H1 (cell line): ENCODE results near the gene MMP17. TPM values are rescaled to one million over a fixed set of nuclear protein-coding genes. Genes with fewer than 3 reads are reported as not detected.

Experiments
- SP1 ChIP-seq: IDR thresholded peaks from 2 replicates; pipeline ENCODE4 v1.6.1; 2011; ENCODE audit warnings: low read depth, low read length
- TEAD4 ChIP-seq: IDR thresholded peaks from 2 replicates; pipeline ENCODE4 v1.6.1; 2012; ENCODE audit warnings: low read depth, low read length, inconsistent platforms, mixed read lengths
- polyA plus RNA-seq, 7 experiments: library from polyadenylated mRNA; depleted of rRNA in 3 of 7; stranded (reverse) in 5 of 7; unstranded in 2 of 7; fragments of >200 nt in 5 of 7; fragments of 200-250 nt in 2 of 7; gene quantifications; 1 replicate in 5 of 7; 2 replicates in 1 of 7; 4 replicates in 1 of 7; pipeline versions ENCODE4 v1.2.1 to v1.2.3, GENCODE V29; 2011 to 2013; ENCODE audit warnings: missing spikeins in 2 of 7, mixed read lengths in 2 of 7
- total RNA-seq: library from RNA; stranded (reverse); fragmentation: NEBNext Ultra II Directional; extraction: Animal tissue kit (Norgen Biotek cat#: 25700); gene quantifications from 2 replicates; pipeline ENCODE4 v1.2.1, GENCODE V29; 2021

MMP17 gene
- total and polyA plus RNA-seq, 2 of the 8 experiments (the other 6 are each of a cell fraction or from before 2014, with no cell fraction given) = 41.3 to 53.8 TPM

GRCh38 chr12:131867891-131868675 lies 39.9 kb downstream of the MMP17 start (continued):
- TF ChIP-seq SP1 (no peak), TEAD4 (no peak)
